RWPE1 (cell line): ENCODE data around the gene NT5C1A.

Source experiments
- CTCF ChIA-PET: fragments of 350-600 bp; sonication (Branson Sonifier 250); formaldehyde crosslinking; extraction: SDS; loops from one replicate; lab custom pipeline; 2021; lab: Yijun Ruan, JAX
- POLR2A ChIA-PET: fragments of 400-600 bp; formaldehyde crosslinking; extraction: SDS; loops from one replicate; lab custom pipeline; 2020; ENCODE audit warnings: antibody characterized with exemption; ENCODE audit not compliant: low non-redundant PET; lab: Yijun Ruan, JAX
- DNase-seq: peaks from one replicate; pipeline ENCODE4 v3.0.0; 2012; ENCODE audit warnings: low spot score
- H3K27ac ChIP-seq: fragments of 450-650 bp; 2 replicates; pipeline ENCODE4 v1.5.1; 2017
- TF ChIP-seq, protein P1 (sequence below): fragments of 450-650 bp; conservative IDR thresholded peaks from 2 replicates; pipeline ENCODE4 v1.5.1; 2017; ENCODE audit warnings: low read depth, mild to moderate bottlenecking

NT5C1A gene

DNA sequence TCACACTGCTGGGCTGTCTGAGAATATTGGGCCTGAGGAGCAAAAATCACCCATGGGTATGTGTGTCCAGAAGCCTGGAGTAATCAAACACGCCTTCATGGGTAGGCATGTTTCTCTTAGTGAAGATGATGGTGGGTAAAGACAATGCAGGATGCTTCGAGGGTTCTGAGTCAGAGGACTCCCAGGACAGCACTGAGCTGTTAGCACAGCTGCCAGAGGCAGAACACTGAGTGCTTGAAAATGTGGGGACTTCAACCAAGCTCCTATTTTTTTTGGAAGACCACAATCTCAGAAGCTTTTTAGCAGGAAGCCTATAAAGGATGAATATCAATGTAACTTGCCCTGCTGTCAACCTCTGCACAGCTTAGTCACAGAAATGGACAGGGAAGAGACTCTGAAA, 7.9 kb upstream of the NT5C1A start:
- ChIA-PET POLR2A (no interaction called here), CTCF (interaction anchor here (0.7 kb wide), 1 partner anchor 23 kb away, joined by 3 read pairs; no protein-coding TSS in a partner anchor)
- H3K27ac ChIP-seq, result no peak overlapping the region
- TF ChIP-seq, protein P1, sequence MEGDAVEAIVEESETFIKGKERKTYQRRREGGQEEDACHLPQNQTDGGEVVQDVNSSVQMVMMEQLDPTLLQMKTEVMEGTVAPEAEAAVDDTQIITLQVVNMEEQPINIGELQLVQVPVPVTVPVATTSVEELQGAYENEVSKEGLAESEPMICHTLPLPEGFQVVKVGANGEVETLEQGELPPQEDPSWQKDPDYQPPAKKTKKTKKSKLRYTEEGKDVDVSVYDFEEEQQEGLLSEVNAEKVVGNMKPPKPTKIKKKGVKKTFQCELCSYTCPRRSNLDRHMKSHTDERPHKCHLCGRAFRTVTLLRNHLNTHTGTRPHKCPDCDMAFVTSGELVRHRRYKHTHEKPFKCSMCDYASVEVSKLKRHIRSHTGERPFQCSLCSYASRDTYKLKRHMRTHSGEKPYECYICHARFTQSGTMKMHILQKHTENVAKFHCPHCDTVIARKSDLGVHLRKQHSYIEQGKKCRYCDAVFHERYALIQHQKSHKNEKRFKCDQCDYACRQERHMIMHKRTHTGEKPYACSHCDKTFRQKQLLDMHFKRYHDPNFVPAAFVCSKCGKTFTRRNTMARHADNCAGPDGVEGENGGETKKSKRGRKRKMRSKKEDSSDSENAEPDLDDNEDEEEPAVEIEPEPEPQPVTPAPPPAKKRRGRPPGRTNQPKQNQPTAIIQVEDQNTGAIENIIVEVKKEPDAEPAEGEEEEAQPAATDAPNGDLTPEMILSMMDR, result no peak
- DNase-seq, result no peak

DNA sequence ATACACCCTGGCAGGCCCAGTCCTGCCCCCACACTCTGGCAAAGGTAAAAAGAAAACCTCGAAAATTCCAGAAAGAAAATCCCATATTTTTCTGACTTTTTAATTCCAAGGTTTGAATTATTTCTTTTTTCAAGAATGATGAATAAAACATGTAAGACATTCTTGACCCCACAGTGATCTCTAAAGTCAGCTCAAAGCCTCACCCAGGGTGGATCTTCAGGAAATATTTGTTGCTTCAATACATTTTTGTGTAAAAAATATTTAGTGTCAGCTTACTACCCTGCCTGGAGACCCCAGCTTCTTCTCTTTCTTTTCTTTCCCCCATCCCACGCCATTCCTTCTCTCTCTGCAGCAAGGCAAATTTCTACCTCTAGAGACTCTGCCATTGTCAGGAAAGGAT, 7.0 kb upstream of the NT5C1A start:
- TF ChIP-seq, protein P1, result no peak
- no peak overlapping the region for H3K27ac ChIP-seq
- POLR2A ChIA-PET, result no interaction called here
- no peak for DNase-seq
- CTCF ChIA-PET, result interaction anchor here (0.6 to 0.7 kb wide), 2 partner anchors 22 to 102 kb away, joined by 3 read pairs; no protein-coding TSS in a partner anchor

DNA sequence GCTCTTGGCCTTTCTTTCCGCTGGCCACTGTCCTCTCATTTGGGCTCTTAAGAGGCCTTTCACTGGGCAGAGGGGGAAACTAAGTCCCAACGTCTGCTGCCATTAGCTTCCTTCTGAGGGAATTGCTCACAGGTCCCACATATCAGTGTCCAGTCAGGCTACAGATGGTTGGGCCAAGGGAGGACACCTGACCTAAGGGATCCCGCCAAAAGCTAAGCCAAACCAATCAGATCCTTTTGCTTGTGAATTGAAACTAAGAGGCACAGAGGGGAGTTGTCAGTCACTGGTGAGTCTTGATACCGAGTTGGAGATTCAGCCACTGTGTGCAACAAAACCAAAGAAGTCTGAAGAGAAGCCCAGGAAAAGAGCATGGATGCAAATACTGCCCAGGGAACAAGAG, 5.7 kb upstream of the NT5C1A start:
- ChIA-PET CTCF (interaction anchor here (0.5 to 0.6 kb wide), 3 partner anchors 24 to 121 kb away, joined by 3 to 5 read pairs (median 3); no protein-coding TSS in a partner anchor), POLR2A (no interaction called here)
- no peak overlapping the region for H3K27ac ChIP-seq
- TF ChIP-seq, protein P1, result no peak
- DNase-seq, result no peak

DNA sequence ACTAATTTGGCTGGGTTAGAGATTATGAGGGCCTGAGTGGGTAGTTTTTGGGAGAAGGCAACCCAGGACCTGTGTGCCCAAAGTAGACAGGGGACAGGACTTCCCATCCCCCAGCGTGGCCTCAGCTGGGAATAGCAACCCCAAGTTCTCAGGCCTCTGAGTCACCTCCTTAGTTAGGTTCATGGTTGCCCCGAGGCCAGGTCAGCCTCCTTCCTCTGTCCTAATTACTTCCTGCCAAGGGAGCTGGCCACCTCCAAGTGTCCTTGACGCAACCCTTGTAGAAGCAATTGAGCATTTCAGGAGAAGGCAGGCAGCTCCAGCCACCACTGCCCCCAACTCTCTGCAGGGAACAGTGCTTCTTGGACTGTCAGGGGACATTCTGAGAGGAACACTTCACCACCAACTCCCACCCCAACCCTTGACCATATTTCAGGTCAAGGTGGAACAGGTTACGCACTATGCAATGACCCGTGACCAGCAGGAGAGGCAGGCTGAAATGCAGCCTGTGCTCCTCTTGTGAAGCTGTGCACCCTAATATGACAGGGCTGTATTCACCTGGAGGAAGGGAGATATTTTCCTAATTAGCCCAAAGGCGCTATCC, 5.1 kb upstream of the NT5C1A start:
- DNase-seq, result no peak
- TF ChIP-seq, protein P1, result no peak
- ChIA-PET POLR2A (no interaction called here), CTCF (interaction anchor here (0.5 to 0.6 kb wide), 3 partner anchors 55 to 404 kb away, joined by 3 to 5 read pairs (median 3); no protein-coding TSS in a partner anchor)
- H3K27ac ChIP-seq, result no peak overlapping the region

DNA sequence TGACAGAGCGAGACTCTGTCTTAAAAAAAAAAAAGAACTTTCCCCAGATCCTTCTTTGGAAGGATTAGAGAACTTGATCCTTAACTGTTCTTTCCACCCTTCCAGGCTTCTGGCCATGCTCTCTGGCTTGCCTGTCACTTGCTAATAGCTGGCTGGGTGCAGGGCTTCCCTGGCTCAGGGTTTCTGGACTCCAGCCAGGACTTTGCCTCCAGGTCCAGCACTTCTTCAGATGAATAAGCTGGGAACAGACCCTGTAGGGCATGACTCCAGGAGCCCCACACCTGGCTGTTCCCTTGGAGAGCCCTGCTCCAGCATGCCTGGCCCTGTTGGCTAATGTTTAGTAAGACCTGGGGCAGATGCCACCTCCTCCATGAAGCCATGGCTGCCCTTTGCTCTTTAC, 3.3 kb upstream of the NT5C1A start:
- TF ChIP-seq, protein P1, result no peak
- DNase-seq, result peak; percentile 61
- ChIA-PET POLR2A (interaction anchor here (0.6 kb wide), 1 partner anchor 198 kb away, joined by 5 read pairs; no protein-coding TSS in a partner anchor), CTCF (interaction anchor here (0.6 kb wide), 2 partner anchors 118 to 230 kb away, joined by 3 to 4 read pairs; no protein-coding TSS in a partner anchor)
- H3K27ac ChIP-seq, result peak overlapping the region; percentile 20

DNA sequence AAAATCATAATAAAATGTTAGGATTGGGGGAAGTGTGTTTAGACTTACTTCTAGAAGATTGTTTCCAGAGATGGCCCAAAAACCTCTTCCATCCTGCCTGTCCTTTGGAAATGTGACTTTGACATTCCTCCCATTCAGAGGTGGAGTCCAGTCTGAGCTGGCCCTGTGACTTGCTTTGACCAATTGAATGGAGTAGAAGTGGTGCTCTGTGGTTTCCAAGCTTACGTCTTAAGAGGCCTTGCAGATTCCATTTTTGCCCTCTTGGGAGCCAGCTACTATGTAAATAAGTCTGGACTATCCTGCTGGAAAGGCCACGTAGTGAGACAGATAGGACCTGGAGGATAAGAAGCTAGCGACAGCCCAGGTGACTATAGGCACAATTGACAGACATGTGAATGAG, 1.3 kb upstream of the NT5C1A start:
- no peak overlapping the region for H3K27ac ChIP-seq
- ChIA-PET POLR2A (no interaction called here), CTCF (interaction anchor here (0.6 to 0.7 kb wide), 3 partner anchors 27 to 66 kb away, joined by 3 to 4 read pairs (median 3); no protein-coding TSS in a partner anchor)
- TF ChIP-seq, protein P1, result no peak
- DNase-seq, result no peak
